OCI-LY1 (cell line): Measurements from ENCODE around the gene TNPO2.

Source experiments
- EZH2 ChIP-seq: fragments of 200-600 bp; sonication (generic), shearing (Covaris generic); IDR thresholded peaks from 2 replicates; pipeline ENCODE4 v1.8.0; 2017; ENCODE audit warnings: borderline replicate concordance, mixed run types, mild to moderate bottlenecking, antibody characterized with exemption, low read length, moderate library complexity, mixed read lengths
- TF ChIP-seq, protein P1 (sequence below): fragments of 200-600 bp; sonication (generic), shearing (Covaris generic); IDR thresholded peaks from 2 replicates; pipeline ENCODE4 v1.5.1; 2017; ENCODE audit warnings: mild to moderate bottlenecking, antibody characterized with exemption, low read length, moderate library complexity, mixed read lengths

DNA sequence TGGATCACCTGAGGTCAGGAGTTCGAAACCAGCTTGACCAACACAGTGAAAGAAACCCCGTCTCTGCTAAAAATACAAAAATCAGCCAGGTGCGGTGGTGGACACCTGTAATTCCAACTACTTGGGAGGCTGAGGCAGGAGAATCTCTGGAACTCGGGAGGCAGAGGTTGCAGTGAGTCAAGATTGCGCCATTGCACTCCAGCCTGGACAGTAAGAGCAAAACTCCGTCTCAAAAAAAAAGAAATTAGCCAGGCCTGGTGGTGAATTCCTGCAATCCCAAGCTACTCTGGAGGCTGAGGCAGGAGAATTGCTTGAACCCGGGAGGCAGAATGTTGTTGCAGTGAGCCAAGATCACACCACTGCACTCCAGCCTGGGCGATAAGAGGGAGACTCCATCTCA lies 15.1 kb downstream of the TNPO2 start:
- TF ChIP-seq, protein P1, sequence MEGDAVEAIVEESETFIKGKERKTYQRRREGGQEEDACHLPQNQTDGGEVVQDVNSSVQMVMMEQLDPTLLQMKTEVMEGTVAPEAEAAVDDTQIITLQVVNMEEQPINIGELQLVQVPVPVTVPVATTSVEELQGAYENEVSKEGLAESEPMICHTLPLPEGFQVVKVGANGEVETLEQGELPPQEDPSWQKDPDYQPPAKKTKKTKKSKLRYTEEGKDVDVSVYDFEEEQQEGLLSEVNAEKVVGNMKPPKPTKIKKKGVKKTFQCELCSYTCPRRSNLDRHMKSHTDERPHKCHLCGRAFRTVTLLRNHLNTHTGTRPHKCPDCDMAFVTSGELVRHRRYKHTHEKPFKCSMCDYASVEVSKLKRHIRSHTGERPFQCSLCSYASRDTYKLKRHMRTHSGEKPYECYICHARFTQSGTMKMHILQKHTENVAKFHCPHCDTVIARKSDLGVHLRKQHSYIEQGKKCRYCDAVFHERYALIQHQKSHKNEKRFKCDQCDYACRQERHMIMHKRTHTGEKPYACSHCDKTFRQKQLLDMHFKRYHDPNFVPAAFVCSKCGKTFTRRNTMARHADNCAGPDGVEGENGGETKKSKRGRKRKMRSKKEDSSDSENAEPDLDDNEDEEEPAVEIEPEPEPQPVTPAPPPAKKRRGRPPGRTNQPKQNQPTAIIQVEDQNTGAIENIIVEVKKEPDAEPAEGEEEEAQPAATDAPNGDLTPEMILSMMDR: no peak
- TF ChIP-seq EZH2: no peak
